Heart right ventricle (tissue), 16 donors: ENCODE data around the gene TTYH3. TPM values are rescaled to one million over a fixed set of nuclear protein-coding genes. Genes with fewer than 3 reads are reported as not detected.

Experiments used
- ATAC-seq, 8 donors: fragments of 200-7000 bp; cut with Tn5 transposase; one replicate each; pipeline ENCODE4 v1.9.1; 2020; ENCODE audit warnings: mild to moderate bottlenecking in 8 of 8, moderate library complexity in 8 of 8, moderate number of reproducible peaks in 1 of 8
- DNase-seq, 2 donors: peaks; one replicate each; pipeline ENCODE4 v3.0.0-alpha.2; 2020
- H3K27ac ChIP-seq, 10 donors: fragments of 200-600 bp; sonication (generic) in 2 of 10; one replicate each; pipeline versions ENCODE4 v1.5.0 to v1.8.0; 2020 to 2022; ENCODE audit warnings: mild to moderate bottlenecking in 3 of 10
- H3K27me3 ChIP-seq, 7 donors: fragments of 200-600 bp; one replicate each; pipeline ENCODE4 v1.8.0; 2021 to 2022; ENCODE audit warnings: mild to moderate bottlenecking in 2 of 7
- H3K36me3 ChIP-seq, 9 donors: fragments of 200-600 bp; sonication (generic) in 1 of 9; one replicate each; pipeline versions ENCODE4 v1.5.0 to v1.8.0; 2020 to 2022; ENCODE audit warnings: mild to moderate bottlenecking in 2 of 9
- H3K4me1 ChIP-seq, 9 donors: fragments of 200-600 bp; sonication (generic) in 1 of 9; one replicate each; pipeline versions ENCODE4 v1.5.0 to v1.8.0; 2020 to 2022; ENCODE audit warnings: mild to moderate bottlenecking in 4 of 9
- H3K4me3 ChIP-seq, 10 donors: fragments of 200-600 bp; sonication (generic) in 2 of 10; one replicate each; pipeline versions ENCODE4 v1.5.0 to v1.8.0; 2020 to 2022; ENCODE audit warnings: mild to moderate bottlenecking in 7 of 10, moderate library complexity in 2 of 10
- H3K9me3 ChIP-seq, 11 donors: fragments of 200-600 bp in 10 of 11; sonication (generic) in 2 of 11; one replicate each; pipeline versions ENCODE4 v1.5.0 to v1.8.0; 2013 to 2022; ENCODE audit warnings: mild to moderate bottlenecking in 2 of 11, control low read depth in 1 of 11, moderate library complexity in 1 of 11
- CTCF ChIP-seq, 9 donors: fragments of 200-600 bp; sonication (generic) in 2 of 9; IDR thresholded peaks; one replicate each; pipeline versions ENCODE4 v1.5.0 to v1.8.0; 2021 to 2022; ENCODE audit warnings: antibody characterized with exemption in 9 of 9, mild to moderate bottlenecking in 5 of 9, moderate library complexity in 1 of 9
- WGBS, 2 donors: extraction: QIAGEN DNeasy Blood & Tissue Kit; methylation state at CpG; one replicate each; pipeline ENCODE4 v1.1.7; 2013; ENCODE audit warnings: inconsistent platforms in 1 of 2; 5-methylcytosine and 5-hydroxymethylcytosine counted together
- intact Hi-C, 10 donors: fragments of 100-400 bp; cut with DNase I; formaldehyde crosslinking; loops; one replicate each; pipeline versions ENCODE4 v1.11.1 to v1.14.2; 2022
- polyA plus RNA-seq, 2 donors: library from polyadenylated mRNA; stranded (reverse); fragments of 200-250 nt; gene quantifications; one replicate each; pipeline ENCODE4 v1.2.3, GENCODE V29; 2013
- total RNA-seq, 10 donors: library from RNA; stranded (reverse); fragmentation: NEBNext Ultra II Directional in 3 of 10; extraction: Animal tissue kit (Norgen Biotek cat#: 25700) in 3 of 10; gene quantifications; one replicate each; pipeline versions ENCODE4 v1.2.1 to v1.2.4, GENCODE V29; 2021 to 2023
- donor health status: Arrhythmogenic right ventricular cardiomyopathy.
- donor health status: ischemic (EF 13 %, LVEDD 7.1; RV severe dilation, severe dysfunction).
- donor health status: healthy with polysubstance abuse.
- donor health status: DM: no; HTN: yes; CAD: no.
- donor health status: DM: no; HTN: no; CAD: no.
- donor health status: ischemic (EF 25% LVEDD 6.9; RV normal size, moderate dysfunction).
- donor health status: ischemic (EF 25% LVEDD 5.7; RV mildly dilated, moderate dysfunction).
- donor health status: healthy.
- donor health status: DM: yes; HTN: yes; CAD: no.
- donor health status: Ischemic cardiomyopathy.
- donor health status: ischemic (EF 35%, LVEDD 5.7; RV mildly dilated, moderate dysfunction).
- donor health status: nonischemic (EF 11% LVEDD 7.7; RV severe dilation, severe dysfunction).
- donor health status: DM: yes; HTN: yes; CAD: no.
- donor health status: PGD.
- donor health status: ischemic (EF 29% LVEDD 5.4; RV normal size, mild dysfunction).
- donor health status: nonischemic (EF 23%, LVEDD 6.1; RV moderate dilation, normal function).

The TTYH3 gene
- total and polyA plus RNA-seq, 12 donors, result 7.0 to 37.5 (median 9.0) TPM

DNA sequence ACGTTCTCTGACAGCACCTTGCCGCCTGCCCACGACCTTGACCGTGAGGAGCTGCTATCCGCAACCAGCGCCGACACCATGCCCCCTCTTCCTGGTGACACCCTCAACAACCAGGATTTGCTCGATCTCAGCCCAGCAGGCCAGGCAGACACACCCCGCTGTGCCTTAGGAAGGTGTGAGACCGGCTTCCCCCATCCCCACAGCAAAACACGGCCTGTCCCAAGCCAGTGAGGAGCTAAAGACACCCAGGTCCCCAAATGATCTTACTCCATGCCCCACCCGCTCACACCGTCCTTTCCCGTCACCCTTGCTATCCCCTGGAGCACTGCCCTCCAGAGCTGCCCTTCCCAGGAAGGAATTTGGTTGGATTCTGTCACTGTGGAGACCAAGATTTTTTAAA, 21.3 kb upstream of the TTYH3 start:
- no peak for ATAC-seq
- Histone ChIP-seq H3K4me1 (peaks cover 18 to 80% (median 52%) of the 10 kb centered on the region in 9 donors), H3K4me3 (no peak overlapping the region), H3K9me3 (no peaks in the 10 kb centered on the region), H3K36me3 (no peaks in the 10 kb centered on the region), H3K27ac (peak overlapping the region in 1 of 10 donors; percentile 90), H3K27me3 (no peaks in the 10 kb centered on the region)
- intact Hi-C loops, result no loop called here
- TF ChIP-seq CTCF (IDR thresholded peaks at IDR 0.05), result no peak
- WGBS, 2 donors, result 92 to 96% methylated on average over 14 of the region's 14 CpGs
- DNase-seq, result no peak

- H3K9me3 ChIP-seq, result no peaks in the 10 kb centered on the region
- no peak for TF ChIP-seq CTCF (IDR thresholded peaks at IDR 0.05)
- no peaks in the 10 kb centered on the region for H3K27me3 ChIP-seq
- WGBS, 2 donors, result 80 to 88% methylated on average over 14 of the region's 14 CpGs
- no peak for DNase-seq
- H3K36me3 ChIP-seq, result no peaks in the 10 kb centered on the region
- ATAC-seq, result no peak
- no peak overlapping the region for H3K4me3 ChIP-seq
- H3K27ac ChIP-seq, result peak overlapping the region in 1 of 10 donors; percentile 90
- intact Hi-C loops, result no loop called here
- H3K4me1 ChIP-seq, result peaks cover 18 to 76% (median 48%) of the 10 kb centered on the region in 9 donors
Observed at GRCh38 chr7:2610898-2611297, 20.9 kb upstream of the TTYH3 start.

- WGBS, 2 donors, result 89 to 96% methylated on average over 11 of the region's 11 CpGs
- ATAC-seq, result no peak
- no peak for DNase-seq
- no peak for TF ChIP-seq CTCF (IDR thresholded peaks at IDR 0.05)
- intact Hi-C loops, result no loop called here
- Histone ChIP-seq H3K36me3 (no peaks in the 10 kb centered on the region), H3K9me3 (no peaks in the 10 kb centered on the region), H3K4me3 (no peak overlapping the region), H3K27ac (no peak overlapping the region), H3K4me1 (peaks cover 18 to 71% (median 43%) of the 10 kb centered on the region in 9 donors), H3K27me3 (no peaks in the 10 kb centered on the region)
Observed at GRCh38 chr7:2611401-2611800, 20.4 kb upstream of the TTYH3 start.

GRCh38 chr7:2611922-2612321, 19.9 kb upstream of the TTYH3 start:
- no peaks in the 10 kb centered on the region for H3K36me3 ChIP-seq

More at GRCh38 chr7:2611922-2612321, 19.9 kb upstream of the TTYH3 start:
- intact Hi-C loops, result loop anchor here in 1 of 10 donors (2.0 kb wide), 1 partner anchor 47 kb away; no protein-coding TSS in a partner anchor
- no peak for ATAC-seq
- DNase-seq, result no peak
- Histone ChIP-seq H3K4me1 (peaks cover 19 to 67% (median 38%) of the 10 kb centered on the region in 9 donors), H3K9me3 (no peaks in the 10 kb centered on the region), H3K4me3 (no peak overlapping the region), H3K27me3 (no peaks in the 10 kb centered on the region), H3K27ac (no peak overlapping the region)
- WGBS, 2 donors, result 89 to 97% methylated on average over 10 of the region's 10 CpGs
- no peak for TF ChIP-seq CTCF (IDR thresholded peaks at IDR 0.05)
